T-helper 2 cell (primary cell): ENCODE measurements around the gene SLCO2A1.

ENCODE experiments used
- DNase-seq, 5 experiments: peaks; one replicate each; pipeline versions ENCODE4 v3.0.0 to v3.0.0-alpha.2; 2012 to 2022

SLCO2A1 gene

DNA sequence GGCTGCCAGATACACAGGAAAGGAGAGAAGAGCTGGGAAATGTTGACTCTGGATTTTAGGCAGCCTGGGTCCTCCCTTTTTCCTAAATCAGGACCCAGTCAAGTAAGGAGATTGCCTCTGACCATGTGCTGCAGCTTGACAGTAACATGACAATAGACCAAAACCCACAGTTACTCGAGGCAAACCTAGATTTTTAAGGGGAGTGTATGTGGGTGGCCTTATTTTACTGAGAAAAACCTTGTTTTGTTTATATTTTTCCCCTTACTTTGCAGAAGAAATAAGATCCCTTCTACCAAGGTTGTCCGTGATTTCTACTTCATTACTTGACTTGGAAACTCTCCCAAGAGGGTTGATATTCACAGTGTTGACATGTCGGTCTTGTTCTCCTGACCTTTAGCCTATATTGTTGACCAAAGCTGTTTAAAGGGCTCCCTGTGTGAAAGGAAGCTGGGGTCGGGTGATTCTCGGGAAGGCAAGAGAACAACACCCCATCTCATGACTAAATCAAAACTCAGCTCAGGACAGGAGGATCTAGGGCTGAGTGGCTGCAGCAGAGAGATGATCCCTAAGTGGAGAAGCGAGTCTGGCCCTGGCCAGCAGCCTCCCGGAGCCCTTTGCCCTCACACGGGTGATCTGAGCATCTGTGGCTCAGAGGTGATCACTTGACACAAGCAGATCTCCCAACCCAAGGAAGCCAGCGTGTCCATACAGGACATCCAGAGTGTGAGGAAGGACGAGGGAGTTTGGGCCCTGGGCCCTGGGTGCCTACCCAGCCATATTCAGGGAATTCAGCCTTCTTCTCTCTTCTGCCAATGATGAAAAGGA, 31.0 kb upstream of the SLCO2A1 start:
- DNase-seq, result no peak

DNA sequence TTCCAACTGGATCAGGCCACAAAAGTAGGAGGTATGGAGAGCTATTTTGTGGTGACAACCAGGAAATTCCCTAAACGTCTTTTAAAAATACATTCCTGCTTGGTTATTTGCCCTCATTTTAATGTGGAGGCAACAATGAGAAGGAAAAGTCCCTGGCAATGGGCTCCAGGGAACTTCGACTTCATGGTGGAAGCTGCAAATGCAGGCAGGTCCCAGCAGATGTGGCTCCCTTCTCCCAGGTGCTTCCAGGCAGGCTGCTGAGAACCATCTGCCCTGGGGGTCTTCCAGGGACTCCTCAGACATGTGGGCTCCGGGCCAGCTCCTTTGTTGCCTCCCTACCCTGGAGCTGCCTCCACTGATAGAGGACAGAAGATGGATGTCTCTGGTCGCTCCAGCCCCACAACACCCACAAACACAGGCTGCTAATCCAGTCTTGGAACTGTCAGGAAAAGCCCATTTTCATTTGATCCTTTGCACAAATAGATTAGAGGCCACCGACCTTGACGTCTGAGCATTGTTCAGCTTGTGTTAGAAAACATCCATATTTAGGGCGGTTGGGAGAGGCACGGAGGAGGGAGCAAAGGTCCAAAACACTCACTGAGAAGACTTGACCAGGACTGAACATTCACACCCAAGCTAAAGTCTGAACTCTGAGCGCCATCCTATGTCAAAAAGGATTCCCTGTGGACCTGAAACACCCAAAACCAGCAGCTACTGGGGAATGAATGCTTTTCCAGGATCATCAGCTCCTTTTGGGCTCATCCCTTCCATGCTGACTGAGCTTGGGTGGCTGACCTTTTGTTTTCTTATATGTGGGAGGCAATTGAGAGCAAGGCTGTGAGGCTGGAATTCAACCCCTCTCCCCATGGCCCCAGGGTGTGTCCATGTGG, 30.2 kb upstream of the SLCO2A1 start:
- DNase-seq, result no peak

DNA sequence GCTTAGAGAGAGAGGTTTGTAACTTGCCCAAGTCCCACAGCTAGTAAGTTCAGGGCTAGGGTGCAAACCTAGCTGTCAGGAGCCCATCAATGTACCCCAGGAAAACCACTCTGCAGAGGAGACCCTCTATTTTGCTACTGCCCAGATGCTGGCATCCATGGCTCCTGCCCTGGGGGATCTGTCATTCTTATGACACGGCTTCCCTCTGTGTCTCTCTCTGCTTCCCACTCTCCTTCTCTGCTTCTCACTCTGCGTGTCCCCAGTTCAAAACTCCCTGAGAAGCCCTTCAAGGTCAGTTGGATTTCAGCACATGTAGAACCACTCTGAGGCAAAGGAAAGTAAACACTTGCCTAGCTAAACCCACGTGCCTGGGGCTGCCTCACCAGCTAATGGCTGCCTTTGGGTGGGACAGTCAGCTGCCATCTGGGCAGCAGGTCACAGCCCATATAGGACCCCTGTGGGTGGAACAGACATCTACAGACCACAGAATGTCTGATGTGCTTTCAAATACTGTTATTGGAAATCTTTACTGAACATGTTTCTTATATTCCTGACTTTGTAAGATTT, 29.4 kb upstream of the SLCO2A1 start:
- DNase-seq, result no peak

DNA sequence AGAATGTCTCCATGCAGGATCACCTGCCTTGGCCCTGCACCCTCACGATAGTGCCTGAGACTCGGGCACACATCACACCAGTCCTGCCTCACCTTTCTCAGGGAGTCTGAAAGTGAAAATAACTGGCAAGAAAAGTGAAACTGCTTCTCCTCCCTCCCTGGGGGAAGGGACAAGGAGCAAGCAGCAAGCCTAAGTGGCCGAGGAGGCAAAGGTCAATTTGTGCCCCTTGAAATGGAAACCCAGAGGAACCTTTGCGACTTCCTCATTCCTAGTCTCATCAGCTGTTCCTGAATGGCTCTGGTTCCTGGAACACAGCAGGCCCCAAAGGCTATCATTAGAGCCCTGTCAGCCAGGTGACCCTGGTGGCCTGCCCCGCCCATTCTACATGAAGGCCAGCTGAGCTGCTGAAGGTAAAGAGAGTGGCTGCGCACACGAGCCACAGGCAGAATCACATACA, 28.0 kb upstream of the SLCO2A1 start:
- no peak for DNase-seq

DNA sequence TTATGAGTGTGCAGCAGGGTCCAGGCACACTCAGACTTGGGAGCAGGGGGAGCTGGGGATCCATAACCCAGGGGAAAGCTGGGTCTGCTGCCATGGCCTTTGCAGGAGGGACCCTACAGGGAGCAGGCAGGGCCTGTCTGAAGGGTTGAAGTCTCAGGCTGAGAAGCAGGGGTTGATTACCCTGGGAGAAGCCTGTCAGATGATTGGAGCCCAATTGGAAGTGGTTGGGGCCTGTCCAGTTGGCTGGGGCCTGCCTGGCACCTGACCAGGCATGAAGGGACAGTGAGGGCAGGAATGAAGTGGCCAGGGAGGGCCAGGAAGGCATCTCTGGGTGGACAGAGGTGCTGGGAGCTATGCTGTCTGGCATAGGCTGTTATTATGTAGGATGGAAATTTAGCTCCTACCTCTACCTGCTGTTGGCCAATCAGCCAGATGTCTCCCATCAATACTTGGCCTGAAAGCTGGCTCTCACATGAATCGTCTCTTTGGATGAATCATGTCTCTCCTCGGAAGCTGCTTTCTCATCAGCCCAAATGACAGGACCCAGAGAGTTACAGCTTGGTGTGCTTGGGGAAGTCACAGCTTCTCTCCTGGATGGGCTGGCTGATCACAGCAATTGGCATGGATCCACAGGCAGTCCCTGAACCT, 27.4 kb upstream of the SLCO2A1 start:
- DNase-seq, result no peak

DNA sequence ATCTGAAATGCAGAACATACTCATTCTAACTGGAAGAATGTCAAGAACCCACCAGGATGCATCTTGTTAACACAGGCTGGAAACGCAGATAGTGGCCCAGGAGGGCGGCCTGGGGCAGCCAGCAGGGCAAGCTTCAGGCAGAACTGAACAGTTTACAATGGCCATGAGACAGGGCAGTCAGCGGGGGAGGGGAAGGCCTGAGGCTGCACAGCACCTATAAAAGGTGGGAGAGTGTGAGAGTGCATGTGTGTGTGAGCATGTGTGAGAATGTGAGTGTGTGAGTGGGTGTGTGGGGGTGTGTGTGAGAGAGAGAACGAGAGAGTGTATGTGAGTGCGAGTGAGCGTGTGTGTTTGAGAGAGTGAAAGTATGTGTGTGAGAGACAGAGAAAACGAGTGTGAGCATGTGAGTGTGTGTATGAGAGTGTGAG, 26.8 kb upstream of the SLCO2A1 start:
- DNase-seq, result no peak

DNA sequence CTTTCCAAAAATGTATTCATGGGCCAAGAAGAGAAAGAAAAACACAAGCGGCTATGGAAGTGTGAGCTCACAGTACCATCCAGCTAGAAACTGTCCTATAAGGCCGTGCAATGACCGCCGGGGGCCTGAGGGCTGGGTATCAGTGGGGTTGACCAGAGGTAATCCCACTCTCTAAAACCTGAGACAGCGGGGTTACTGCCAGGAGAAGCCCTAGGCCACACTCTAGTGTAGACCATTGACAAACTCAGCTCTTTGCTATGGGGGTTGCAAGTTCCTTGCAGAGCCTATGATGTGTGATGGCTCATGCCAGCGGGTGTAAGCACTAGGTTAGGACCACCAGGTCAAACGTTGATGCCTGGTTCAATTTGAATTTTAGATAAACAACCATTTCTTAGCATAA, 25.9 kb upstream of the SLCO2A1 start:
- DNase-seq, result no peak

DNA sequence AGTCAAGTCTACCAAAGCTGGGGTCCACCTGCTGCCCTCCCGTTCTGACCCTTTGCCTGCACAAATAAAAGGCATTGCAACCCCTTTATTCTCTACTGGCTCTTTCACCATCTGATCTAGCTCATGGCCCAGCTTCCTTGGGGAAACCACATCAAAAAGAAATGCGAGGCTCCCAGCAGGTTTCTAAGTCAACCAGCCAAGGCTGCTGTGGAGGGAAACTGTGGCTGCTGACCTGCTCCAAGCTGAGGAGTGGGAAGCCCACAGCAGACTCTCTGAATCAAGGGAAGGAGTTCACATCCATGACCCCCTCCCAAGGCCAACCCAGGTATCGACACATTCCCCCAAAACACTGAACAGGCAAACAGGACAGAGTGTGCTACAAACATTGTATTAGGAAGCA, 25.2 kb upstream of the SLCO2A1 start:
- DNase-seq, result no peak

DNA sequence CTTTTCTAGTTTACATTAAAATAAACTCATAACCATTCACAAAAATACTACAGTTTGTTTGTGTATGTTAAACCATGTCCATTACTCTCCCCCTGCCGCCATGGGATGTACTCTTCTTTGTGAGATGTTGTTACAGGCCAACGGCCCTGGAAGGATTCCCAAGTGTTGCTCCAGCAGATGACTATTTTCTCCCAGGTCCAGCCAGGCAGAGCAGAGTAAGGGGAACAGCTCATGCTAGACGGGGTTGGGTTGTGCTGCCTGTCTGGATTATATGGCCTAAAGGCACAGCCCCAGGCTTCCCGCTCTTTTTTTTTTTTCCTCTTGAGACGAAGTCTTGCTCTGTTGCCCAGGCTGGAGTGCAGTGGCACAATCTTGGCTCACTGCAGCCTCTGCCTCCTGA, 24.5 kb upstream of the SLCO2A1 start:
- no peak for DNase-seq

DNA sequence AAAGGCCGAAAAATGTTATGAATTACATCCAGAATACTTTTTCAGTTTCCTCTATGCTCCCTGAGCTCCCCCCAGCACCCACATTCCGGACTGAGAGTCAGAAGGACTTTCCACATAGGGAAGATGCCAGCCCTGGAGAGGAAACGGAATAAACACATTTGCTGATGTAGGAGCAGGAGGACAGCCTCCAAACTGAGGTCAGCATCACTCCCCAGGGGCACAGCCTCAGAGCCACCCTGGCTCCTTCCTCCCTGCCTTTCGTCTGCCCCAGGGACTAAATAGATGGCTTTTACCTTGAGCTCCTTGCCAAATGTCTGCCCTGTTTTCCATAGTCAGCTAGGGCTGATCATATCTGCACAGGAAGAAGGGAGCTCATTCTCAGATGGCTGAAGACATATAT, 22.6 kb upstream of the SLCO2A1 start:
- DNase-seq, result no peak

DNA sequence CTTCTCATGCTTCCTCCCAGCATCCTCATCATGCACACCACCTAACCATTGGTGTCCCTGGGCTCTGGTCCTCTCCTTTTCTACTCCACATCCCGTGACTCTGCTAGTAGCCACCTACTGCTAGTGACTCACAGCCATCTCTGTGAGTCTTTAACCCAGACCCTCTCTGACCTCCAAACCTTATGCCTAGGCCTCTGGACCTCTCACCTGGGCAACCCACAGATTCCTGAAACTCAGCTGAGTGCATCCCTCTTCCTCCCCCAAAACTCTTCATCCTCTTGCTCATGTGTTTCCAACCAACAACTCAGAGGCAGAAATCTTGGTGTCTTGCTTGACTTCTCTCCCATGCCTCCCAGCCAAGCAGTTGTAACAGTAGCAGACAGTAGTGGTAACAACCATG, 20.0 kb upstream of the SLCO2A1 start:
- no peak for DNase-seq

DNA sequence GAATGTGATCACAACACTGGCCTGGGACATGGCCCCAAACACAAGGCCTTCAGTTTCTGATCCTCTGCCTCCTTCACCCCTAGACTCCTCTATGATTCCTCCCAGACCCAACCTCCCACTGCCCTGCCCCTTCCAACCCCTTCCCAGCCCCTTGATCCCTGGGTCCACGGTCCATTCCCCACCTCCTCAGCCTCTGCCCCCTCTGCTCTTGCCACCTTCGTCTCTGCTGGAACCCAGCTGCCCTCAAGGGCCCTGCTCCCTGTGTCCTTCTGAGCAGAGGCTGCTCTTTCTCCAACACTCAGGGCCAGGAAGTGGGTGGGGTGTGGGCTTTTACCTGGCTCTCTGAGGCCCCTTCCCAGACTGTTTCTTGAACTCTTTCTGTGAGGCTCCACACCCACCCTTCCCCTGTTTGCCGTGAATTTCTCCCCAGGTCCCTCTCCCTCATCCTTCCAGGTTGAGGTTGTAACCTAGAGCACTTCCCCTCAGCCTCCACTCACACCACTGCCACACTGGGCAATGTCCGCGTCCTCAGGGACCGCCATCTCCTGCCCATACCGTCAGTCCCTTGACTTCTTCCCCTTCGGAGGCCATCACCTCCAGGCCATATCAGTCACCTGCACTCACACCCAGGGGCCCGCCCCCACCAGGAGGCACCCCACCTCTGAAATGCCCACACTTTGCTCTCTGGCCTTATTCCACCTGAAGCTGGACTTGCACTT, 18.7 kb upstream of the SLCO2A1 start:
- DNase-seq, result no peak

DNA sequence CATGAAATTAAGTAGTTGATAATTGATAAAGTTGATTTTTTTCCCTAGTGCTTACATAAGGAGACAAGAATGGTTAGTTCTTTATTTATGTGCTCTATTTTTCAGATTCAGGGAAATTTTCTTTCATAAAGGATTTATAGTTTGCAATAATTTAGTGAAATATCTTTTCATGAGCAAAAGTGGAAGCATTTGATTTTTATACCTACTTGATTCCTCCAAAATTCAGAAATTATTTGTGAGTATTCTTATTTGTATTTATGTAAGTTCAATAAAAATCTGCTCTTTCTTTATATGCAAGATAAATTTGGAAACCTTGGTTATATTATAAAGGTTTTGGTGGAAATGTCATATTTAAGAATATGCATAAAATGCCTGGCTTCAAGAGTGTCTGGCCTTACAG, 14.7 kb upstream of the SLCO2A1 start:
- DNase-seq, result no peak

DNA sequence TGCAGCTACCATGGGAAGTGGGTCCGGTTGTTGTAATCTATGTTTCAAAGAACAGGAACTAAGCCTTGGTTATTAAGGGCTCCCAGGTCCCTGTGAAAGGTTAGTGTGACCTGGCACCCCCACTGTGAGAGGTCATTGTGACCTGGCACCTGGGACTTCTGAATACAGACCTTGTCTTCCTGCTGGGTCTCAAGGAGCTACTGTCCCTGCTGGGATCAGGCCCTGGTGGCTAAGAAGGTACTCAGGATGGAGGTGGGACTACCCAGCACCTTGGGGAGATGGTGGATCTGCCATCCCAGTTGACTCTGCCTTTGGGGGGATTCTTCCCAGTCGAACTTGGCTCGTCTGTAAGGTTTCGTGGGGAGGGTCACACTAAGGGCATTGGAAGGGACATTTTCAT, 10.3 kb upstream of the SLCO2A1 start:
- no peak for DNase-seq

DNA sequence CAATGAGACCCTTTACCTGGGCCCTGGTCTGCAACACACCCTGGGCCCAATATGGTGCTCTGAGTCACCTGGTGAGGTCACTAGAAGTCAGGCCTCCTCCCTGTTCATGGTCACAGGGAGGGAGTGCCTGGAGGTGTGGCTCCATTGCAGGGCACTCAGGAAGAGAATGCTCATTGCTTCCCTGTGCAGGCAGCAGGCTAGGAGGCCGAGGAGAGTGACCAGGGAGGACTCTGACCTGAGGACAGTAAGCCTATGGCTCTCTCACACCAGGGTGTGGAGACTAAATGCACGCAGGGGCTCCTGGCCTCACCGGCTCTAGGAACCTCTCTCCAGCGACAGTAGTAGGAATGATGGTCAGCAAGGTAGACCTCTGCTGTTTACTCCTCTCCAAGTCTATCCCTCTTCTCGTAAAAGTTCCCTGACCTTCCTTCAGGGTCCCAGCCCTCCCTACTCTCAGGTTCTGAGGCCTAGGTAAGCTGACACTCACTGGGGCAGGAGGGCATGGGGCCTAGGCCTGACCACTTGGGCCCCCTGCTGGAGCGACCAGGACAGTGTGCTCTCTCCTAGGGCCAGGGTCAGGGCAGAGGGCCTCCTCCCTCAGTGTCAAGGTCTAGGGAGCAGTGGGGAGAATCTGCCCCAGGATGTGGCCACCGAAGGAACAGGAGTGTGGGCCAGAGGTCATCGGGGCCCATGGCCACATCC, 9.6 kb upstream of the SLCO2A1 start:
- no peak for DNase-seq

DNA sequence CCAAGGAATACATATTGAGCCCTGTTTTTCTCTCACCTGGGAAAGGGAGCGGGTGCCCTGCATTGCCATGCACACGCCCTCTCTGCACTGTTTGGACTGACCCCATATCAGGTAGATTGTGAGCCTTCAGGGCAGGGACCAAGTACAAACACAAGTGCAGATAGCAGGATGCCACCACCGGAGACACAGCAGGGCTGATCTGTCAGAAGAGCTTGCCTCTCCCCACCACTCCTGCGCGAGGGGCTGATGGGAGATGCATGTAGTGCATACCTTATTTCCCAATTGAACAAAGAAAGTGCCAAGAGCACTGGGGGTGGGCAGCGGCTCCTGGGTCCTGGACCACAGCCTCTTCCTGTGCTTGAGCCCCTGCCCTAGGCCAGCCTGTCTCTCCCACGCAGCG, 9.0 kb upstream of the SLCO2A1 start:
- DNase-seq, result no peak

DNA sequence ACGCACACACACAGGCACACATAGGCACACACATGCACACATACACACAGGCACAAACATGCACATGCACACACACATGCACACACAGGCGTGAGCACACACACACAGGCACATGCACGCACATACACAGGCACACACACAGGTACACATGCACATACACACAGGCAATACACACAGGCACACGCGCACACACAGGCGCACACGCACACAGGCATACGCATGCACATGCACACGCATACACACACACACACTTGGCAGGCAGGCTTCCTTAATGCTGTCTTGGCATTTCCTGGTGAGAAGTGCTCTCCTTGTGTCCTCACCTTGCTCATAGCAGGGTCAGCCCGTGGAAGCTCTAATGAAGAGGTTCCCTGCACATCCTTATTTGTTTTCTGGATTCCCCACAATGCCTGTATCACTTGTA, 8.4 kb upstream of the SLCO2A1 start:
- DNase-seq, result no peak

DNA sequence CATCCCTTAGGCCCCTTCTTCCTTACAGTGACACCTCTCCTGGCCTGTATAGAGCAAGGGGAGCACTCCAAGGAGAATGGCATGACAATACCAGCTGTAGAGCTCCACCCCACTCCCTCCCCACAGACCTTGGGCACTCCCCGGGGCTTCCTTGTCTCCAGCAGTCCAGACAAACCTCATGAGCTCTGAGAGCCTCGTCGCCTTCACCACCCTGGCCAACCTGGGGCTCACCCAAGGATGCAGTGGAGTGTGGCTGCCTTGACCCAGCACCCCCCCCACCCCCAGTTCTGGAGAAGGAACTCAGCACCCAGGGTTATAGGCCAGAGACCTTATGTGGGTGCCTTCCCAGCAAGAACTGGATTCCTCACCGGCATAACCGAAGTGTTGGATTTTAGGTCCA, 7.4 kb upstream of the SLCO2A1 start:
- no peak for DNase-seq

DNA sequence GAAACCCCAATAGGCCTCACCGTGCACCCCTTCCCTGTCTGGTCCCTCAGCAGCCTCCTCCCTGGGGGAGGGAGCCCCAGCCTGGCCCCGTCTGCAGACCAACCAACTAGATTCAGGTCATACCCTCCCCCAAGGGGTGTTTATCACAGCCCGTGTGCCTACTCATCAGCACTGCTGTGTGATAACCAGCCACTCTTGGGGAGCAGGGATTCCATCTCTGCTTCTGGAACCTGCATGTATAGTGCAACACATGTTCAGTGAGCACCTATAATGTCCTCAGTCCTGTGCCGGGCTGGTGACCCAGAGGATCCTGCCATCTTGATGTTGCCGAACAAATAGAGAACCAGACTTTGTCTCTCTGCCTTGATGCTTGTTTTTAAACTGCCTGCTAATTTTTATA, 6.6 kb upstream of the SLCO2A1 start:
- no peak for DNase-seq

DNA sequence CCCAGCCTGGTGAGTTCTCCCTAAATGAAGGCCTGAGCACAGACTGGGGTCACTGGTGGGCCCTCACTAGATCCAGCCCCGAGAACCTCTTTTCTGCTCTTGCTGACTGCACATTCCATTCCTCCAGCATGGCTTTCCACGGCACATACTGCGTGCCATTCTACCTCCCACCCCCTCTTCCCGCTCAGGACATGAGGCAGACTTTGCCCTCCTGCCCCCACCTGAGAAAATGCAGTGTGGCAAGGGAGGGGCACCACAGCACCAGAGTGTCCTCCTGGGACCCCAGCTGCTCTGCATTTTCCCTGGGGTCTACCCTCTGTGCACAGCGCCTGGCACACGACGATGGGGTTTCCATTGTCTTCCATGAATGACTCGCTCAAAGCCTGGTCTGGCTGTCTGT, 6.1 kb upstream of the SLCO2A1 start:
- no peak for DNase-seq

DNA sequence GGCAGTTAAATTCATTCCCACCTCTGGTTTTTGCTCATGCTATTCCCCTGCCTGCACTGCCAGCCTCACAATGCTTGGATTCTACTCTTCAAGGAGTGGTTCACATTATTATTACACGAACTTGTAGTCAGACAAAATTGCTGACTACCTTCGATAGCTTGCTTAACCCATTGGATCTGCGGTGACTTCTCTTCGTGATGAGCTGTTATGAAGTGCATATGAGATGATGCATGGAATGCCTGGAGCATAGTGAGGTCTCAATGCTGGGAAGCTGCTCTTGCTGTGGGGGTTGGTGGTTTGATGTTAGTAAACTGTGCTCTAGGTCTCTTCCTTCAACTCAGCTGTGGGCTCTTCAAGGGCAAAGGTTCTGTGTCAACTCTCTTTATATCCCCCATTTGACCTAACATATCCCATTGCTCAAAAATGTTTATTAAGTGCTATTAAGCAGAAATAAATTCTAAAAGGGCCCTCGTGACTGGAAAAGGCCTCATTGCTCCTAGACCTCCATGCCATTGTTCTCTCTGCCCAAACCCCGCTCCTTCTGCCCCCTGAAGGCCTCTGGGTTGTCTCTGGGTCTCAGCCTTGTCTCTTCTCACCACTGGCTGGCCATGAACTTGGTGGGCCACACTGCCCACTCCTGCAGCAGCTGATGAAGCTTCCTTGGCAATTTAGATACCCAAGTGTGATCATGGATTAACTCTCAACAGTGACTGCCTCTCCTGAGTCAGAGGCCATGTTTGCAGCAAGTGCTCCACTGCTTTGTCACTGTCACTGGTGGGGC, 4.5 kb upstream of the SLCO2A1 start:
- no peak for DNase-seq
